GM12878 (cell line): Measurements from ENCODE around the gene ACYP1. TPM values are rescaled to one million over a fixed set of nuclear protein-coding genes. Genes with fewer than 3 reads are reported as not detected.

Source experiments
- ATAC-seq: fragments of 200-7000 bp; cut with Tn5 transposase; 3 replicates; pipeline ENCODE4 v1.9.1; 2020; ENCODE audit warnings: mild to moderate bottlenecking, moderate library complexity
- BruUV-seq: library from RNA; stranded (reverse); fragments of 400-500 nt; replicated peaks from 2 replicates; lab custom pipeline; 2021; lab: Mats Ljungman, UMichigan
- CTCF ChIA-PET: fragments of 300-600 bp; sonication (Branson Sonifier 250); formaldehyde crosslinking; extraction: SDS; loops from one replicate; lab custom pipeline; 2021; ENCODE audit warnings: inconsistent platforms; lab: Yijun Ruan, JAX
- POLR2A ChIA-PET: fragments of 350-600 bp; formaldehyde crosslinking; extraction: SDS; loops from one replicate; lab custom pipeline; 2021; ENCODE audit warnings: inconsistent platforms; lab: Charles Lee
- RAD21 ChIA-PET: fragments of 300-600 bp; sonication (Branson Sonifier 250); formaldehyde crosslinking; loops from one replicate; lab custom pipeline; 2023; ENCODE audit warnings: antibody characterized with exemption; ENCODE audit not compliant: unreplicated experiment; lab: Charles Lee
- SMC1A ChIA-PET: fragments of 300-600 bp; sonication (Branson Sonifier 250); formaldehyde crosslinking; loops from one replicate; lab custom pipeline; 2023; ENCODE audit not compliant: unreplicated experiment, uncharacterized antibody; lab: Charles Lee
- DNase-seq: peaks from one replicate; pipeline ENCODE4 v3.0.0-alpha.2; 2011; ENCODE audit warnings: low read depth, low spot score
- FAIRE-seq: peaks from 3 replicates; lab custom pipeline; 2011; peaks lifted over from hg19 to GRCh38; lab: Jason Lieb, UNC
- H2AFZ ChIP-seq: 2 replicates; pipeline ENCODE4 v1.6.0; 2011; ENCODE audit warnings: low read depth, low read length, control low read depth; ENCODE audit not compliant: control insufficient read depth
- H3K27ac ChIP-seq: 2 replicates; pipeline ENCODE4 v1.5.1; 2011; ENCODE audit warnings: control low read depth; ENCODE audit not compliant: control insufficient read depth, insufficient read depth
- H3K27me3 ChIP-seq, 2 experiments: replicated peaks in 1 of 2; 2 replicates each; pipeline versions ENCODE4 v1.6.0 to v1.6.1; 2011; ENCODE audit warnings: low read length in 1 of 2; ENCODE audit not compliant: control insufficient read depth in 2 of 2, insufficient read depth in 2 of 2
- H3K36me3 ChIP-seq, 2 experiments: 2 replicates each; pipeline ENCODE4 v1.5.1; 2011; ENCODE audit warnings: low read length in 1 of 2; ENCODE audit not compliant: control insufficient read depth in 2 of 2, insufficient read depth in 2 of 2
- H3K4me1 ChIP-seq: 2 replicates; pipeline ENCODE4 v1.6.1; 2011; ENCODE audit warnings: mild to moderate bottlenecking, low read length, moderate library complexity, mixed read lengths; ENCODE audit not compliant: control insufficient read depth, insufficient read depth
- H3K4me2 ChIP-seq: 2 replicates; pipeline ENCODE4 v1.6.0; 2011; ENCODE audit warnings: control low read depth; ENCODE audit not compliant: control insufficient read depth, insufficient read depth
- H3K4me3 ChIP-seq: fragments of 200-600 bp; sonication (generic); 2 replicates; pipeline ENCODE4 v1.5.1; 2016
- H3K79me2 ChIP-seq: 2 replicates; pipeline ENCODE4 v1.6.0; 2011; ENCODE audit warnings: low read length; ENCODE audit not compliant: control insufficient read depth, insufficient read depth
- H3K9ac ChIP-seq: 2 replicates; pipeline ENCODE4 v1.8.0; 2011; ENCODE audit warnings: low read length, control low read depth, mixed read lengths; ENCODE audit not compliant: control insufficient read depth, insufficient read depth
- H3K9me3 ChIP-seq: replicated peaks from 3 replicates; pipeline ENCODE4 v1.5.1; 2011; ENCODE audit warnings: mild to moderate bottlenecking, low read length; ENCODE audit not compliant: control insufficient read depth, insufficient read depth
- H4K20me1 ChIP-seq: 2 replicates; pipeline ENCODE4 v1.6.0; 2011; ENCODE audit not compliant: control insufficient read depth, insufficient read depth
- CTCF ChIP-seq, 3 experiments: IDR thresholded peaks in 2 of 3; conservative IDR thresholded peaks in 1 of 3; 2 replicates each; pipeline ENCODE4 v1.5.1; 2011; ENCODE audit warnings: low read depth in 3 of 3, low read length in 3 of 3, mild to moderate bottlenecking in 3 of 3, control low read depth in 2 of 3, moderate library complexity in 2 of 3, inconsistent platforms in 1 of 3, mixed read lengths in 1 of 3; ENCODE audit not compliant: control insufficient read depth in 2 of 3, insufficient read depth in 1 of 3; ENCODE audit errors: extremely low read depth in 1 of 3
- RAD21 ChIP-seq: IDR thresholded peaks from 2 replicates; pipeline ENCODE4 v1.6.1; 2011; ENCODE audit warnings: mild to moderate bottlenecking, low read depth, low read length, moderate library complexity; ENCODE audit not compliant: insufficient read depth
- SREBF2 ChIP-seq: IDR thresholded peaks from 2 replicates; pipeline ENCODE4 v1.6.1; 2012; ENCODE audit warnings: mild to moderate bottlenecking, low read length
- TAF1 ChIP-seq: IDR thresholded peaks from 2 replicates; pipeline ENCODE4 v1.6.1; 2011; ENCODE audit warnings: mild to moderate bottlenecking, low read depth, low read length, borderline replicate concordance
- ZBTB11 ChIP-seq: fragments of 450-650 bp; formaldehyde crosslinking; IDR thresholded peaks from 2 replicates; pipeline ENCODE4 v1.5.0; 2022; ENCODE audit warnings: mild to moderate bottlenecking, missing genetic modification characterization
- ZBTB4 ChIP-seq: fragments of 450-650 bp; formaldehyde crosslinking; IDR thresholded peaks from 2 replicates; pipeline ENCODE4 v1.4.0; 2022; ENCODE audit warnings: mild to moderate bottlenecking, moderate library complexity
- WGBS: methylation state at CpG from one replicate; pipeline ENCODE4 v1.1.6; 2016; ENCODE audit warnings: low lambda C conversion rate; ENCODE audit not compliant: insufficient replicate concordance, insufficient coverage; ENCODE audit errors: missing lambda C conversion rate; 5-methylcytosine and 5-hydroxymethylcytosine counted together
- in situ Hi-C: fragments of 300-500 bp; cut with MboI; formaldehyde crosslinking; loops from 9 replicates; pipeline ENCODE4 v1.14.3; 2018; ENCODE audit warnings: mixed read lengths
- intact Hi-C: fragments of 100-400 bp; cut with micrococcal nuclease; formaldehyde crosslinking; loops from one replicate; pipeline ENCODE4 v1.14.2; 2022; ENCODE audit not compliant: unreplicated experiment
- polyA plus RNA-seq, 11 experiments: library from polyadenylated mRNA; depleted of rRNA in 4 of 11; unstranded in 6 of 11; stranded (reverse) in 5 of 11; fragments of >200 nt; fragmentation: Nextera tagmentation in 4 of 11; fragmentation: Illumina TruSeq in 1 of 11; extraction: Ambion mirVana in 4 of 11; extraction: Trizol in 1 of 11; gene quantifications; 1 replicate in 1 of 11; 2 replicates in 10 of 11; pipeline versions ENCODE4 v1.2.1 to v1.2.3, GENCODE V29; 2011 to 2016; ENCODE audit warnings: inconsistent platforms in 2 of 11, missing spikeins in 2 of 11, low read depth in 1 of 11
- total RNA-seq, 4 experiments: library from RNA; depleted of rRNA in 3 of 4; stranded (reverse); fragments of >200 nt in 3 of 4; fragmentation: Illumina TruSeq in 1 of 4; extraction: Trizol in 1 of 4; gene quantifications; 2 replicates each; pipeline versions ENCODE4 v1.2.1 to v1.2.3, GENCODE V29; 2013 to 2021

Gene ACYP1
- total and polyA plus RNA-seq, 10 of the 15 experiments (the other 5 are each of a cell fraction or from before 2014, with no cell fraction given) = 18.2 to 52.6 (median 43.5) TPM

GRCh38 chr14:75023108-75023507 lies 40.7 kb downstream of the ACYP1 start (continued):
- no peak for TF ChIP-seq ZBTB11
- no peak for TF ChIP-seq SREBF2
- TF ChIP-seq TAF1 = no peak
- TF ChIP-seq ZBTB4 = no peak

- BruUV-seq = no TSS peak
- Histone ChIP-seq H2AFZ (no peak overlapping the region), H3K27ac (no peak overlapping the region), H3K4me3 (no peak overlapping the region), H3K9me3 (no peaks in the 10 kb centered on the region), H4K20me1 (no peaks in the 10 kb centered on the region), H3K79me2 (no peaks in the 10 kb centered on the region), H3K27me3 (no peaks in the 10 kb centered on the region), H3K4me1 (no peaks in the 10 kb centered on the region), H3K36me3 (peaks cover 1 to 13% of the 10 kb centered on the region in 2 experiments; a peak in 2 of 4 replicates), H3K9ac (no peak overlapping the region), H3K4me2 (no peak overlapping the region)
- WGBS = 88% methylated on average over 8 of the region's 8 CpGs
- ATAC-seq (peak; percentile 65), DNase-seq (no peak), FAIRE-seq (no peak)
- CTCF ChIA-PET = interaction anchor here (0.8 to 2.8 kb wide), 6 partner anchors 9 to 162 kb away, joined by 3 to 15 read pairs (median 8); no protein-coding TSS in a partner anchor
- RAD21 ChIA-PET = interaction anchor here (1.3 to 2.6 kb wide), 2 partner anchors 65 to 162 kb away, joined by 4 to 5 read pairs; no protein-coding TSS in a partner anchor
- intact Hi-C loops = no loop called here
- in situ Hi-C loops = no loop called here
- TF ChIP-seq CTCF (IDR thresholded peaks at IDR 0.05 in 2 of 3, conservative IDR thresholded peaks at IDR 0.05 in 1 of 3; ENCODE audit: control insufficient read depth in 2 of 3, extremely low read depth in 1 of 3, insufficient read depth in 1 of 3, low read depth in 3 of 3, low read length in 3 of 3) (peak; percentile 16 to 50 (median 26); a peak in 3 of 6 replicates), SREBF2 (no peak), RAD21 (peak; percentile 26; the same call in 1 of the 2 replicates)
- POLR2A ChIA-PET = interaction anchor here (1.5 kb wide), 1 partner anchor 8 kb away, joined by 4 read pairs; no protein-coding TSS in a partner anchor
- SMC1A ChIA-PET = interaction anchor here (1.0 to 2.5 kb wide), 5 partner anchors 9 to 41 kb away, joined by 3 to 13 read pairs (median 4); partner anchors contain the start of gene ACYP1
These were observed 41.2 kb downstream of the ACYP1 start for GRCh38 chr14:75022655-75023054.
